Measurements from ENCODE around the gene BHLHE41. TPM values are rescaled to one million over a fixed set of nuclear protein-coding genes. Genes with fewer than 3 reads are reported as not detected.

Gene BHLHE41
- total RNA-seq, 1 experiment from 2014 or later, result 147 TPM

- no peaks in the 10 kb centered on the region for H3K27me3 ChIP-seq (ENCODE audit: control insufficient read depth, insufficient read depth, low read length)
- no peaks in the 10 kb centered on the region for H3K9me3 ChIP-seq (ENCODE audit: control insufficient read depth, insufficient read depth, low read depth, low read length)
- TF ChIP-seq, protein P1, sequence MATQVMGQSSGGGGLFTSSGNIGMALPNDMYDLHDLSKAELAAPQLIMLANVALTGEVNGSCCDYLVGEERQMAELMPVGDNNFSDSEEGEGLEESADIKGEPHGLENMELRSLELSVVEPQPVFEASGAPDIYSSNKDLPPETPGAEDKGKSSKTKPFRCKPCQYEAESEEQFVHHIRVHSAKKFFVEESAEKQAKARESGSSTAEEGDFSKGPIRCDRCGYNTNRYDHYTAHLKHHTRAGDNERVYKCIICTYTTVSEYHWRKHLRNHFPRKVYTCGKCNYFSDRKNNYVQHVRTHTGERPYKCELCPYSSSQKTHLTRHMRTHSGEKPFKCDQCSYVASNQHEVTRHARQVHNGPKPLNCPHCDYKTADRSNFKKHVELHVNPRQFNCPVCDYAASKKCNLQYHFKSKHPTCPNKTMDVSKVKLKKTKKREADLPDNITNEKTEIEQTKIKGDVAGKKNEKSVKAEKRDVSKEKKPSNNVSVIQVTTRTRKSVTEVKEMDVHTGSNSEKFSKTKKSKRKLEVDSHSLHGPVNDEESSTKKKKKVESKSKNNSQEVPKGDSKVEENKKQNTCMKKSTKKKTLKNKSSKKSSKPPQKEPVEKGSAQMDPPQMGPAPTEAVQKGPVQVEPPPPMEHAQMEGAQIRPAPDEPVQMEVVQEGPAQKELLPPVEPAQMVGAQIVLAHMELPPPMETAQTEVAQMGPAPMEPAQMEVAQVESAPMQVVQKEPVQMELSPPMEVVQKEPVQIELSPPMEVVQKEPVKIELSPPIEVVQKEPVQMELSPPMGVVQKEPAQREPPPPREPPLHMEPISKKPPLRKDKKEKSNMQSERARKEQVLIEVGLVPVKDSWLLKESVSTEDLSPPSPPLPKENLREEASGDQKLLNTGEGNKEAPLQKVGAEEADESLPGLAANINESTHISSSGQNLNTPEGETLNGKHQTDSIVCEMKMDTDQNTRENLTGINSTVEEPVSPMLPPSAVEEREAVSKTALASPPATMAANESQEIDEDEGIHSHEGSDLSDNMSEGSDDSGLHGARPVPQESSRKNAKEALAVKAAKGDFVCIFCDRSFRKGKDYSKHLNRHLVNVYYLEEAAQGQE (IDR thresholded peaks at IDR 0.05; ENCODE audit: insufficient read depth in 1 of 2, low read depth in 2 of 2, low read length in 1 of 2), result peak in 1 of 2 experiments; percentile 63; a peak in 2 of 4 replicates
- TF ChIP-seq TCF7L2 (IDR thresholded peaks at IDR 0.05; ENCODE audit: low read depth, low read length) (no peak), SIN3A (IDR thresholded peaks at IDR 0.05; ENCODE audit: borderline replicate concordance, insufficient read depth, low read depth, low read length) (0 out of 2 replicates have a peak, but pooled peaks have one; percentile 23), CTCF (IDR thresholded peaks at IDR 0.05) (peak; percentile 89), POLR2AphosphoS5 (IDR thresholded peaks at IDR 0.05; ENCODE audit: low read depth, low read length) (peak; percentile 36)
- in situ Hi-C loops (cut with HindIII; ENCODE audit: low pct_unique_long_range_greater_than_20kb, low sequenced_read_pairs), result no loop called here
- ChIA-PET POLR2A (interaction anchor here (1.2 kb wide), 1 partner anchor 154 kb away, joined by 3 read pairs; no protein-coding TSS in a partner anchor), CTCF (interaction anchor here (0.7 to 2.6 kb wide), 8 partner anchors 20 to 533 kb away, joined by 3 to 19 read pairs (median 4); no protein-coding TSS in a partner anchor)
- peak overlapping the region; percentile 100 for H3K27ac ChIP-seq (ENCODE audit: low read length)
- H3K4me3 ChIP-seq (ENCODE audit: low read depth in 2 of 2, low read length in 2 of 2), result no peak overlapping the region
- no TSS peak for BruUV-seq (replicated peaks)
- intact Hi-C loops (cut with micrococcal nuclease; ENCODE audit: unreplicated experiment), result loop anchor here (10.0 kb wide), 1 partner anchor 315 kb away; no protein-coding TSS in a partner anchor
- DNase-seq (ENCODE audit: low read depth, low spot score) (no peak), ATAC-seq (peak; percentile 36)
- peaks cover 77% of the 10 kb centered on the region for H3K4me1 ChIP-seq (ENCODE audit: control insufficient read depth, insufficient read depth, low read length)
- H3K36me3 ChIP-seq (ENCODE audit: control insufficient read depth, insufficient read depth, low read length), result no peaks in the 10 kb centered on the region; the same call in 1 of the 2 replicates
Observed at GRCh38 chr12:26119391-26119989, 5.3 kb downstream of the BHLHE41 start.

DNA sequence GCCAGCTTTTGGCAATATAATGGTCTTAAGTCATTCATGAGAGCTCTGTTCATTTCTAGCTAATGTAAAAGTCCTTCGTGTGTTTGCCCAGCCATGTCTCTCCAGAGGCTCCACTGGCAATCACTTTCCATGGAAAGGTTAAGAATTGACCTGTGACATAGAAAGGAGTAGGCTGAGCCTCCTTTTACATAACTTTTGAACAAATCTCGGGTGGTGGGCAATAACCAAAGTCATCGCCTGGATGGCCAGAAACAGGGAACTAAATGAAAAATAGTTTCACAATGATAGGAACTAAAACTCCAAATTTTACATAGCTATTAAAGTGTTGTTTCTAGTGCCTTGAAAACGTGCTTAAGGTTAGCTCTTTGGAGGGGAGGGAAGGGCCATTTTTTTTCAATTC is 6.5 kb downstream of the BHLHE41 start:
- Histone ChIP-seq H3K36me3 (ENCODE audit: control insufficient read depth, insufficient read depth, low read length) (no peaks in the 10 kb centered on the region; the same call in 1 of the 2 replicates), H3K27me3 (ENCODE audit: control insufficient read depth, insufficient read depth, low read length) (no peaks in the 10 kb centered on the region), H3K4me3 (ENCODE audit: low read depth in 2 of 2, low read length in 2 of 2) (no peak overlapping the region), H3K27ac (ENCODE audit: low read length) (peak overlapping the region; percentile 100), H3K9me3 (ENCODE audit: control insufficient read depth, insufficient read depth, low read depth, low read length) (no peaks in the 10 kb centered on the region), H3K4me1 (ENCODE audit: control insufficient read depth, insufficient read depth, low read length) (peaks cover 80% of the 10 kb centered on the region)
- CTCF ChIA-PET, result interaction anchor here (0.6 to 2.6 kb wide), 6 partner anchors 76 to 1213 kb away, joined by 3 to 19 read pairs (median 4); partner anchors contain the start of gene ITPR2
- ATAC-seq (no peak), DNase-seq (ENCODE audit: low read depth, low spot score) (no peak)
- intact Hi-C loops (cut with micrococcal nuclease; ENCODE audit: unreplicated experiment) (loop anchor here (10.0 kb wide), 1 partner anchor 316 kb away; no protein-coding TSS in a partner anchor), in situ Hi-C loops (cut with HindIII; ENCODE audit: low pct_unique_long_range_greater_than_20kb, low sequenced_read_pairs) (no loop called here)
- TF ChIP-seq, protein P1 (IDR thresholded peaks at IDR 0.05; ENCODE audit: insufficient read depth in 1 of 2, low read depth in 2 of 2, low read length in 1 of 2), result no peak
- no peak for TF ChIP-seq SIN3A (IDR thresholded peaks at IDR 0.05; ENCODE audit: borderline replicate concordance, insufficient read depth, low read depth, low read length)
- TF ChIP-seq CTCF (IDR thresholded peaks at IDR 0.05), result no peak
- no peak for TF ChIP-seq POLR2AphosphoS5 (IDR thresholded peaks at IDR 0.05; ENCODE audit: low read depth, low read length)
- no peak for TF ChIP-seq TCF7L2 (IDR thresholded peaks at IDR 0.05; ENCODE audit: low read depth, low read length)
- POLR2A ChIA-PET, result interaction anchor here (0.6 to 1.2 kb wide), 4 partner anchors 21 to 339 kb away, joined by 3 to 10 read pairs (median 3); no protein-coding TSS in a partner anchor
- BruUV-seq (replicated peaks), result no TSS peak

Measured in Panc1 (cell line).